Measurements from ENCODE around the gene TMCO4.

DNA sequence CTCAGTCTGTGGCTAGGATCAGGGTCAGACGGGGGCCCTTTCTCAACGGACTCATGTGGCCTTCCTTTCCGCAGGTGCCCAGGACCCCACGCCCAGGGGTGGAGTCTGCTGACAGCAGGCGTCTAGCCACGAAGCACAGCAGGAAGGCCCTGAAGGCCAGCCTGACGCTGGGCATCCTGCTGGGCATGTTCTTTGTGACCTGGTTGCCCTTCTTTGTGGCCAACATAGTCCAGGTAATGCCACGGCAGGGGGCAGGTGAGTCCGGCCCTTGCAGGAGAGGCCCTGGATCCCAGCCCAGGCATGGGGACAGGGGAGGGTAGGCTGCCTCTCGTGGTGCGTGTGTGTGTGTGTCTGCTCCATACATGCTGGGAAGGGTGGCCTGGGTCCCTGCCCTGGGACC, 121.2 kb downstream of the TMCO4 start:
- TF ChIP-seq POLR2A (IDR thresholded peaks at IDR 0.05), result no peak
- TF ChIP-seq, protein P1, sequence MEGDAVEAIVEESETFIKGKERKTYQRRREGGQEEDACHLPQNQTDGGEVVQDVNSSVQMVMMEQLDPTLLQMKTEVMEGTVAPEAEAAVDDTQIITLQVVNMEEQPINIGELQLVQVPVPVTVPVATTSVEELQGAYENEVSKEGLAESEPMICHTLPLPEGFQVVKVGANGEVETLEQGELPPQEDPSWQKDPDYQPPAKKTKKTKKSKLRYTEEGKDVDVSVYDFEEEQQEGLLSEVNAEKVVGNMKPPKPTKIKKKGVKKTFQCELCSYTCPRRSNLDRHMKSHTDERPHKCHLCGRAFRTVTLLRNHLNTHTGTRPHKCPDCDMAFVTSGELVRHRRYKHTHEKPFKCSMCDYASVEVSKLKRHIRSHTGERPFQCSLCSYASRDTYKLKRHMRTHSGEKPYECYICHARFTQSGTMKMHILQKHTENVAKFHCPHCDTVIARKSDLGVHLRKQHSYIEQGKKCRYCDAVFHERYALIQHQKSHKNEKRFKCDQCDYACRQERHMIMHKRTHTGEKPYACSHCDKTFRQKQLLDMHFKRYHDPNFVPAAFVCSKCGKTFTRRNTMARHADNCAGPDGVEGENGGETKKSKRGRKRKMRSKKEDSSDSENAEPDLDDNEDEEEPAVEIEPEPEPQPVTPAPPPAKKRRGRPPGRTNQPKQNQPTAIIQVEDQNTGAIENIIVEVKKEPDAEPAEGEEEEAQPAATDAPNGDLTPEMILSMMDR (IDR thresholded peaks at IDR 0.05), result no peak
